Heart right ventricle (tissue), 16 donors: ENCODE data around the gene MAP4K1. TPM values are rescaled to one million over a fixed set of nuclear protein-coding genes. Genes with fewer than 3 reads are reported as not detected.
"Not testable (repeated sequence)": the region's sequence is repeated elsewhere in the genome, so short reads cannot be mapped to it uniquely, and the experiment has no call there.

Experiments used
- ATAC-seq, 8 donors: fragments of 200-7000 bp; cut with Tn5 transposase; one replicate each; pipeline ENCODE4 v1.9.1; 2020; ENCODE audit warnings: mild to moderate bottlenecking in 8 of 8, moderate library complexity in 8 of 8, moderate number of reproducible peaks in 1 of 8
- DNase-seq, 2 donors: peaks; one replicate each; pipeline ENCODE4 v3.0.0-alpha.2; 2020
- H3K27ac ChIP-seq, 10 donors: fragments of 200-600 bp; sonication (generic) in 2 of 10; one replicate each; pipeline versions ENCODE4 v1.5.0 to v1.8.0; 2020 to 2022; ENCODE audit warnings: mild to moderate bottlenecking in 3 of 10
- H3K27me3 ChIP-seq, 7 donors: fragments of 200-600 bp; one replicate each; pipeline ENCODE4 v1.8.0; 2021 to 2022; ENCODE audit warnings: mild to moderate bottlenecking in 2 of 7
- H3K36me3 ChIP-seq, 9 donors: fragments of 200-600 bp; sonication (generic) in 1 of 9; one replicate each; pipeline versions ENCODE4 v1.5.0 to v1.8.0; 2020 to 2022; ENCODE audit warnings: mild to moderate bottlenecking in 2 of 9
- H3K4me1 ChIP-seq, 9 donors: fragments of 200-600 bp; sonication (generic) in 1 of 9; one replicate each; pipeline versions ENCODE4 v1.5.0 to v1.8.0; 2020 to 2022; ENCODE audit warnings: mild to moderate bottlenecking in 4 of 9
- H3K4me3 ChIP-seq, 10 donors: fragments of 200-600 bp; sonication (generic) in 2 of 10; one replicate each; pipeline versions ENCODE4 v1.5.0 to v1.8.0; 2020 to 2022; ENCODE audit warnings: mild to moderate bottlenecking in 7 of 10, moderate library complexity in 2 of 10
- H3K9me3 ChIP-seq, 11 donors: fragments of 200-600 bp in 10 of 11; sonication (generic) in 2 of 11; one replicate each; pipeline versions ENCODE4 v1.5.0 to v1.8.0; 2013 to 2022; ENCODE audit warnings: mild to moderate bottlenecking in 2 of 11, control low read depth in 1 of 11, moderate library complexity in 1 of 11
- CTCF ChIP-seq, 9 donors: fragments of 200-600 bp; sonication (generic) in 2 of 9; IDR thresholded peaks; one replicate each; pipeline versions ENCODE4 v1.5.0 to v1.8.0; 2021 to 2022; ENCODE audit warnings: antibody characterized with exemption in 9 of 9, mild to moderate bottlenecking in 5 of 9, moderate library complexity in 1 of 9
- WGBS, 2 donors: extraction: QIAGEN DNeasy Blood & Tissue Kit; methylation state at CpG; one replicate each; pipeline ENCODE4 v1.1.7; 2013; ENCODE audit warnings: inconsistent platforms in 1 of 2; 5-methylcytosine and 5-hydroxymethylcytosine counted together
- intact Hi-C, 10 donors: fragments of 100-400 bp; cut with DNase I; formaldehyde crosslinking; loops; one replicate each; pipeline versions ENCODE4 v1.11.1 to v1.14.2; 2022
- polyA plus RNA-seq, 2 donors: library from polyadenylated mRNA; stranded (reverse); fragments of 200-250 nt; gene quantifications; one replicate each; pipeline ENCODE4 v1.2.3, GENCODE V29; 2013
- total RNA-seq, 10 donors: library from RNA; stranded (reverse); fragmentation: NEBNext Ultra II Directional in 3 of 10; extraction: Animal tissue kit (Norgen Biotek cat#: 25700) in 3 of 10; gene quantifications; one replicate each; pipeline versions ENCODE4 v1.2.1 to v1.2.4, GENCODE V29; 2021 to 2023
- donor health status: Arrhythmogenic right ventricular cardiomyopathy.
- donor health status: ischemic (EF 13 %, LVEDD 7.1; RV severe dilation, severe dysfunction).
- donor health status: healthy with polysubstance abuse.
- donor health status: DM: no; HTN: yes; CAD: no.
- donor health status: DM: no; HTN: no; CAD: no.
- donor health status: ischemic (EF 25% LVEDD 6.9; RV normal size, moderate dysfunction).
- donor health status: ischemic (EF 25% LVEDD 5.7; RV mildly dilated, moderate dysfunction).
- donor health status: healthy.
- donor health status: DM: yes; HTN: yes; CAD: no.
- donor health status: Ischemic cardiomyopathy.
- donor health status: ischemic (EF 35%, LVEDD 5.7; RV mildly dilated, moderate dysfunction).
- donor health status: nonischemic (EF 11% LVEDD 7.7; RV severe dilation, severe dysfunction).
- donor health status: DM: yes; HTN: yes; CAD: no.
- donor health status: PGD.
- donor health status: ischemic (EF 29% LVEDD 5.4; RV normal size, mild dysfunction).
- donor health status: nonischemic (EF 23%, LVEDD 6.1; RV moderate dilation, normal function).

The MAP4K1 gene
- total and polyA plus RNA-seq, 12 donors = 0.52 to 9.1 (median 1.5) TPM

- DNase-seq = no peak
- Histone ChIP-seq H3K9me3 (no peaks in the 10 kb centered on the region), H3K4me1 (peaks cover 0 to 5% (median 0%) of the 10 kb centered on the region in 9 donors), H3K36me3 (peaks cover 0 to 9% (median 0%) of the 10 kb centered on the region in 9 donors), H3K4me3 (no peak overlapping the region), H3K27ac (no peak overlapping the region), H3K27me3 (no peaks in the 10 kb centered on the region)
- TF ChIP-seq CTCF (IDR thresholded peaks at IDR 0.05) = no peak
- ATAC-seq = no peak
- WGBS, 2 donors = 84 to 91% methylated on average over 4 of the region's 4 CpGs
- intact Hi-C loops = no loop called here
These were observed 33.8 kb downstream of the MAP4K1 start for GRCh38 chr19:38583985-38584305.

- no peak for TF ChIP-seq CTCF (IDR thresholded peaks at IDR 0.05)
- WGBS, 2 donors = 92% methylated on average over 14 of the region's 14 CpGs
- no peak for DNase-seq
- Histone ChIP-seq H3K27me3 (no peaks in the 10 kb centered on the region), H3K4me3 (no peak overlapping the region), H3K27ac (no peak overlapping the region), H3K36me3 (peaks cover 0 to 9% (median 0%) of the 10 kb centered on the region in 9 donors), H3K4me1 (peaks cover 0 to 5% (median 0%) of the 10 kb centered on the region in 9 donors), H3K9me3 (no peaks in the 10 kb centered on the region)
- intact Hi-C loops = no loop called here
- no peak for ATAC-seq
These were observed 34.4 kb downstream of the MAP4K1 start for GRCh38 chr19:38583219-38583984.

GRCh38 chr19:38580080-38580479 is 37.7 kb downstream of the MAP4K1 start:
- no peaks in the 10 kb centered on the region for H3K36me3 ChIP-seq
- no peaks in the 10 kb centered on the region for H3K27me3 ChIP-seq
- H3K27ac ChIP-seq = no peak overlapping the region
- ATAC-seq = no peak
- no peak for TF ChIP-seq CTCF (IDR thresholded peaks at IDR 0.05)
- intact Hi-C loops = no loop called here
- H3K4me1 ChIP-seq = no peaks in the 10 kb centered on the region
- H3K4me3 ChIP-seq = no peak overlapping the region
- 90 to 91% methylated on average over 15 of the region's 15 CpGs for WGBS, 2 donors
- H3K9me3 ChIP-seq = no peaks in the 10 kb centered on the region
- DNase-seq = no peak

GRCh38 chr19:38579304-38579703 is 38.4 kb downstream of the MAP4K1 start:
- intact Hi-C loops = not testable (repeated sequence)

GRCh38 chr19:38577826-38578225 is 39.9 kb downstream of the MAP4K1 start:
- no peaks in the 10 kb centered on the region for H3K4me1 ChIP-seq
- H3K27me3 ChIP-seq = no peaks in the 10 kb centered on the region
- intact Hi-C loops = no loop called here
- no peaks in the 10 kb centered on the region for H3K9me3 ChIP-seq
- WGBS, 2 donors = 87 to 90% methylated on average over 11 of the region's 11 CpGs
- no peaks in the 10 kb centered on the region for H3K36me3 ChIP-seq
- no peak for TF ChIP-seq CTCF (IDR thresholded peaks at IDR 0.05)
- no peak overlapping the region for H3K4me3 ChIP-seq
- DNase-seq (no peak), ATAC-seq (no peak)
- H3K27ac ChIP-seq = no peak overlapping the region

More at GRCh38 chr19:38579304-38579703, 38.4 kb downstream of the MAP4K1 start:
- not testable (repeated sequence) for H3K36me3 ChIP-seq, DNase-seq, H3K4me3 ChIP-seq, H3K27me3 ChIP-seq, ATAC-seq, H3K27ac ChIP-seq, H3K9me3 ChIP-seq, H3K4me1 ChIP-seq
- 90 to 100% methylated on average over 6 of the region's 6 CpGs for WGBS, 2 donors
